Choroid plexus epithelial cell (primary cell): Measurements from ENCODE around the gene CES2.
A peak's percentile ranks its signal among the peaks of the same experiment; 100 is the strongest.
"Not testable (repeated sequence)": the region's sequence is repeated elsewhere in the genome, so short reads cannot be mapped to it uniquely, and the experiment has no call there.

ENCODE experiments used
- DNase-seq: peaks from one replicate; pipeline ENCODE4 v3.0.0-alpha.2; 2010; ENCODE audit warnings: low read depth
- H3K4me3 ChIP-seq: 2 replicates; pipeline ENCODE4 v1.5.1; 2011; ENCODE audit warnings: low read depth, mild to moderate bottlenecking, control low read depth, low read length, moderate library complexity
- CTCF ChIP-seq: conservative IDR thresholded peaks from 2 replicates; pipeline ENCODE4 v1.5.1; 2011; ENCODE audit warnings: low read depth, mild to moderate bottlenecking, control low read depth, inconsistent platforms, low read length, moderate library complexity

Gene CES2

GRCh38 chr16:66986559-66986958 lies 51.2 kb downstream of the CES2 start:
- no peak overlapping the region for H3K4me3 ChIP-seq
- DNase-seq: no peak
- no peak for TF ChIP-seq CTCF

GRCh38 chr16:66988197-66988788 lies 53.0 kb downstream of the CES2 start, which contains the start of gene CES4A:
CES4A (plus strand) TSS chr16:66988589; CDS start chr16:66988773, 184 bp downstream.
- H3K4me3 ChIP-seq: no peak within 1 kb of the TSS
- TF ChIP-seq CTCF: no peak
- DNase-seq: peak; percentile 61

- no peak overlapping the region for H3K4me3 ChIP-seq
- no peak for DNase-seq
- no peak for TF ChIP-seq CTCF
Measured at GRCh38 chr16:66991545-66992077, 56.3 kb downstream of the CES2 start.

GRCh38 chr16:66993558-66993957 lies 58.2 kb downstream of the CES2 start:
- not testable (repeated sequence) for H3K4me3 ChIP-seq, DNase-seq
